Hematopoietic multipotent progenitor cell treated with erythropoietin and hydrocortisone succinate and interleukin-3 and kit ligand, for 8 days (in vitro differentiated cells): ENCODE results near the gene COBLL1.
"Not testable (repeated sequence)": the region's sequence is repeated elsewhere in the genome, so short reads cannot be mapped to it uniquely, and the experiment has no call there.

Experiments used
- DNase-seq: peaks from one replicate; pipeline ENCODE4 v3.0.0-alpha.2; 2015

Gene COBLL1

GRCh38 chr2:164747783-164748433, 93.7 kb downstream of the COBLL1 start:
- DNase-seq, result no peak

DNA sequence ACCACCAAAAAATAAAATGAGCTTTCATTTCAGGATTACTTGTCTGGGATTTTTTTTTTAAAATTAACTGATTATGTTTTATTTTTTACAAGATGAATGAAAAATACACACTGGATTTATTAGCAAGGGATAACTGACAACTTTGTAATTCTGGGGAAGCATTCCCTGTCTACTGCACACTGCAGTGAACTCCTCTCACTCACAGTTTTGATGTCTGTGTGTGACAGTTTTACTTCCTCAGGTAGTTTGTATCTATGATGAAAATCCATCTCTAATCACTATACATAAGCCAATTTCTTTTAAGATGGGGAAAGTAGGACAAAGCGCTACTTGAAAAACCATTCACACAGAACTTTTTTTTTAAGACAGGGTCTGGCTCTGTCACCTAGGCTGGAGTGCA, 94.5 kb downstream of the COBLL1 start:
- no peak for DNase-seq

GRCh38 chr2:164746713-164747112, 94.9 kb downstream of the COBLL1 start:
- DNase-seq, result no peak

- no peak for DNase-seq
These were observed 96.4 kb downstream of the COBLL1 start for GRCh38 chr2:164745012-164745797.

- no peak for DNase-seq
These were observed 98.8 kb downstream of the COBLL1 start for GRCh38 chr2:164742738-164743317.

DNA sequence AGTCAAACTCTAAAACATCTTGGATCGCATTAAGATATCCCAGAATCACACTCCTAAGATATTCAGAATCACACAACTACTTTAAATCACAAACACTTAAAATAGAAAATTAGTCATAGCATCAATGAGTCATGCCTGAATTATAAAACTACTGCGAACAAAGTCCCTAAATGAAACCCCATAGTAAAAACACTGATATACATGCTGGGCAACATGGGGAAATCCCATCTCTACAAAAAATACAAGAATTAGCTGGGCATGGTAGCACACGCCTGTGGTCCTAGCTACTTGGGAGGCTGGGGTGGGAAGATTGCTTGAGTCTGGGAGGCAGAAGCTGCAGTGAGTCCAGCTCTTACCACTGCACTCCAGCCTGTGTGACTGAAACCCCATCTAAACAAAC, 101.7 kb downstream of the COBLL1 start:
- no peak for DNase-seq

DNA sequence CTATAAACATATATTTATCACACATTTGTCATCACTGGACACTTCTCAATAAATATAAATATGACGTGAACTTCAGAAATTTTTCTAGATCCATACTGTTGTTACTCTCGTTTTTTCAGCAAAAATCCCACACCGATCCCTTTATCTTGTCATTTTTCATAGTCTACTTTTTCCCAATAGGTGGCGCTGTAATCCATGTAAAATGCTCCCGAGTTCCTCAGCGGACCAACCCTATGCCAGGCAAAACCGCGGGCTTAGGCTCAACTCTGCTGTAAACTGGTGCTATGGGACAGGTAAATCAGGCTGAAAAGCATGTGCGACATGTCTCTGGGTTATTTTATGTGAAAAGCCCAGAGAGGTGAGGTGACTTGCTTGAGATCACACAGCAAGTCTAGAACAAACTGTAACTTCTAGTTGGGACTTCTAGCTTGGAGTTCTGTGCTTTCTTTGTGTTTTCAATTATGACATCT, 104.0 kb downstream of the COBLL1 start:
- DNase-seq, result peak; percentile 81

GRCh38 chr2:164735309-164735919, 106.2 kb downstream of the COBLL1 start:
- DNase-seq, result no peak

DNA sequence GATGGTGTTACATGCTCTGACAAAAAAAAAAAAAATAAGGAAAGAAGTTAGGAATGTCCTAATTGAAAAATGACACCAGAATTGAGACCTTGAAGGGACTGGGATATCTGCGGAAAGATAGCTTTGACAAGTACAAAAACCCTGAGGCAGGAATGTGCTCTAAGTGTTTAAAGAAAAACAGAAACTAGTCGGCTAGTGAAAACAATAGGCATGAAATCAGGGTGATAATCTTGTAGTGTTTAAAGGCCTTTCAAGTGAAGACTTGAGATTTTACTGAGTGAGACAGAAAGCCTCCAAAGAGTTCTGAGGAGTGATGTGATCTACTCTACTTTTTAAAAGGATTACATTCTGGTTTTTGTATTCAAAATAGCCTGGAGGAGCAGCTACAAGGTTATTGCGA, 107.4 kb downstream of the COBLL1 start:
- no peak for DNase-seq

DNA sequence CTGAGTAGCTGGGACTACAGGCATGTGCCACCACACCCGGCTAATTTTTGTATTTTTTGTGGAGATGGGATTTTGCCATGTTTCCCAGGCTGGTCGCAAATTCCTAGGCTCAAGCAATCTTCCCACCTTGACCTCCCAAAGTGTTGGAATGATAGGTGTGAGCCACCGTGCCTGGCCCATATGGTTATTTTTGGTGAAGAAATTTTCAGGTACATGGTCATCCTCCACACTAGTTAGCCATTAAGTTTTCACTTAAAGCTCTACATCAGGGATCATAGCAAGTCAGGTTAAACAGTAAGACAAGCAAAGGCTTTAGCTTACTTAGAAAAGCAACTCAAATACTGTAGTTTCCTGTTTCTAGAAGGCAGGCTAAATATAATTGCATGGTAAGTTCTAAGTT, 116.1 kb downstream of the COBLL1 start:
- no peak for DNase-seq

DNA sequence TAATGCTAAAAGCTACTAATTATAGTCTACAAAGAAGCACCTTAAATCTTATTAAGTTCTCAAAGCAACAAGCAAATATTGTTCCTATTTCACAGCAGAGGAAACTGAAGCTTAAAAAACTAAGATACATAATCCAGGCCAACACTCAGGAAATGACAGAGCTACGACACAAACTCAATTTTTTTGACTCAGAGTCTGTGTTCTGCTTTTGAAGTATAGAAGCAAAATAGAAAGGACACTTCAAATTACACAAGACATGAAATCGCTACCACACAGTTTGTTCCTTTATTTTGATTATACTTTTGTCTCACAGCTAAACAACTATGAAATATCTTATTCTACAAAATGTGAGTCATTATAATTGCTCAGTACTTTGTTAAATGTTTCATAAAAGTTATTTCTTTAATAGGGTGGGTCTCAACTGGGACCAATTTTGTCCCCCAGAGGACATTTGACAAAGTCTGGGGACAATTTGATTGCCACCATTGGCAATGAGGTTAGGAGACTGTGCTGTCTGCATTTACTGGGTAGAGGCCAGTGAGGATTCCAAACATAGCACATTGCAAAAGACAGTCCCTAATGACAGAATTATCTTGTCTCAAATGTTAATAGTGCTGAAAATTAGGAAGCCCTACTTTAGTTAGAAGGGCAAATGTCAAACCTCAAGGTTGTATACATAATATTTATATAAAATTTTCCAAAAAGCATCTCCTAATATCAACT, 118.8 kb downstream of the COBLL1 start:
- no peak for DNase-seq

DNA sequence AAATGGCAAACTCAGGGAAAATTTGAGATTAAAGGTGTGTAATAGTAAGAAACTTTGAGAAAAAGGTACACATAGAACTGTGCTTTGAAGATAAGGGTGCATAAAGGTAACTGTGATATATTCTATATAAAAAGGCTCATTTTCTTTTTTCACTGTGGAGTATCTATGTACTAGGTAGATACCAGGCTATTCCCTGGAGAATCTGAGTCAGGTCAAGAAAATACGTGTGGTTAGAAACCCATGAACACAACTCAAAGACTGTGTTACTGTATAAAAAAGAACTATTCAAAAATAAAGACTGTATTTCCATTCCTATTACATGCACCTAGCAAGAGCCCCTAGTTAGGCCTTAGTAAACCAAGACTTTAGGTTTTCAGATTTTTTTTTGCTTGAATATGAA, 120.2 kb downstream of the COBLL1 start:
- DNase-seq, result no peak

DNA sequence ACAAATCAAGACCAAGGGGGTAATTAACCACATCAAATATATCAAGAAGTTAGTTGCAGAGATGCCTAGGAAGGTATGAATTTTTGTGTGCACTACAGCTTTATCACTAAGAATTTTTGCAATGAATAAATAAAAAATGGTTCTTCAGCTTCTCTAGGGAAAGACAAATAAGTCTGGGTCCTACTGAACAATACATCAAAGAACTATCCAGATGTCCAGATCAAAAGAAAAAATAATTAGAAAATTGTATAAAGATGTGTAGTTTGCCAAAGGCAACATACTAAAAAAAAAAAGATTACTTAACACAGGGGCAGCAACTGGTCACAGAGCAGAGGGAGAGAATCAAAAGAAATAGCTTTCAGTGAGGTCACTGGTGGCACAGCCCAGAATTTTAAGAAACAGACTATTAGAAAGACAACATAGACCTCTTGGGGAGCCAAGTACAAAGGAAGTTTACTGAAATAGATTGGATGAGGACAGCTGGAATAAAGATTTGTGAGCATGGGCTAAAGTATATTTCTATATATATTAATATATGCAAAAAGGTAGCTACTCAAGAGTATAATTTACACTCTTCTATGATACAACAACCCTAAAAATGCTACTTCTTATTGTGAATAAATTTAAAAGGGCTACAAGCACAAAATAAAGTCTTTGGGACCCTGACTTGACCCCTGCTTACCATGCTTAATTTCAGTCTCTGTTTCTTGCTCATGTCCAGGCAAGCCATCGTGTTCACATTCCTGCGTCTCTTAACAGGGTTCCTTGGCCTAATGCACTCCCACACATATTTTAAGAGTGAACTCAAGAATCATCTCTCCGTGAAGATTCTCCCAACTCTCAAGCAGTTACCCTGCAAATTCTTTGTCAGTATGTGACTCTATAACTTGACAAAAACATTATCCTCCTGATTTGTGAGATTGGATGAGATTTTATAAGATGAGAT, 121.4 kb downstream of the COBLL1 start:
- DNase-seq, result no peak

- DNase-seq, result peak; percentile 52
These were observed 124.4 kb downstream of the COBLL1 start for GRCh38 chr2:164717000-164717803.

DNA sequence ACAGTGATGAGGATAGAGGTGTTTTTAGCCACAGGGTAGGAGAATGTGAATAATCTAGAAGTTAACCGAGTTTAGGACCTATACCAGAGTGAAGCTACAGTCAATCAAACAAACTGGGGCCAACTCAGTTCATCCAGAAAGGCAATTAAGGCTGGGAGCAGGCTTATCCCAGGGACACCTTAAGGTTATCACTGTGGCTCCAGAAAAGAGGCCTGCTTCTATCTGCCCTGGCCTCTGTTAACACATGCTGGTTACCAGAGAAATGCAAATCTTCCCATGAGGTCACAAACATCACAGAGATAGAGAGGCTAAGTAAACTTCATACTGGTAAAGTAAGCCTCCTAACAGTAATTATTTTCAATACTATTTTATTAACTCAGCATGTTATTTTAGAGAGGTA, 127.2 kb downstream of the COBLL1 start:
- DNase-seq, result no peak

DNA sequence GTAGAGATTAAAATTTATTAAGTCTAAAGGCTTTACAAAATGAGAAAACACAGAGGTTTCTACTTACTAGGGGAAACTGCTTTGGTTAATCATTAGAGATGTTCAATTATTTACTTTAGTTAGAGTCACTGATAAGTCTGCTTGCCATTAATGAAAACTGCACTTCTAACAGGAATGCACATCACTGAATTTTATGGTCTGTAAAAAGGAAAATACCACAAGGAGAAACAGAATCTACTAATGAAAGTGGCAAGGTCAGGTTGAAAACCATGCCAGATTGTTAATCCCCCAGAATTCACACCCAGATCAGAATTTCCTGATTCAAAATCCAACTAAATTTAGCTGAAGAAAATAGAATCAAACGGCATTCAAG, 129.9 kb downstream of the COBLL1 start:
- no peak for DNase-seq

DNA sequence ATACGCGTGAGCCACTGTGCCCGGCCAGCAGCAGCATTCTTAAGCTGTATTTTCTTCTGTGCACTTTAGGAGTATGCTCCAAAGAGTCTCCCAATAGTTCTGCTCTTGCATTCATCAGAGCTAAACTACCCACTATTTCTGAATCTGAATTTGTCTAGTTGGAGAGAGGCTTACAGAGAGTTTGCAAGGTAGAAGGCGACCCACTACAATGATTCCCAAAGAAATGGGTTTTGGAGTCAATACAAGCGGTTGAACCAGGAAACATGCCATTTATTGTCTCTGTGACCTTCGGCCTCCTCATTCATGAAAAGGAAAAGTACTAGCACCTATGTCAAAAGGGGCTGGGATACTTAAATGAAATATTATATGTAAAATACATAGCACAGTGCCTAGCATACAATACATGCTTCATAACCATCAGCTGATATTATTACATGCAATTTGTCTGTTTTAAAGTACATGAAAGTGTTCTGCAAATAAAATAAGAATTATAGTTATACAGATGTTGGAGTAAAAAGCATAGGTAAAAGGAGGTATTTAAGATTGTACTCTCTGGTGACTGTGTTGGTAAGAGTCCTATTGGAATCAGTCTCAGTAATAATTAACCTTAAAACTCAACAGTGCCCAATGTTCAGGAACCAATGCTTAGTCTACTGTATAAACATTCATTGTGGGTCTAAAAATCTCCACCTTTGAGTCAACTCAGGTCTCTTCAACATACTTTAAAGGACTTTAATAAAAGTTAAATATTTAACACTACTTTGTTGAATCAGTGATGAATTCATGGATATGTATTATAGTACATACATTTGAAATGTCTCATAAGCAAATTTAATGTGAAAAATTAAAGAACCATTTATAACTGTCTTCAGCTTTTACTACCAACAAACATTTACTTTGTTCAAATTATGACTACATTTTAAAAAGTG, 130.5 kb downstream of the COBLL1 start:
- no peak for DNase-seq

DNA sequence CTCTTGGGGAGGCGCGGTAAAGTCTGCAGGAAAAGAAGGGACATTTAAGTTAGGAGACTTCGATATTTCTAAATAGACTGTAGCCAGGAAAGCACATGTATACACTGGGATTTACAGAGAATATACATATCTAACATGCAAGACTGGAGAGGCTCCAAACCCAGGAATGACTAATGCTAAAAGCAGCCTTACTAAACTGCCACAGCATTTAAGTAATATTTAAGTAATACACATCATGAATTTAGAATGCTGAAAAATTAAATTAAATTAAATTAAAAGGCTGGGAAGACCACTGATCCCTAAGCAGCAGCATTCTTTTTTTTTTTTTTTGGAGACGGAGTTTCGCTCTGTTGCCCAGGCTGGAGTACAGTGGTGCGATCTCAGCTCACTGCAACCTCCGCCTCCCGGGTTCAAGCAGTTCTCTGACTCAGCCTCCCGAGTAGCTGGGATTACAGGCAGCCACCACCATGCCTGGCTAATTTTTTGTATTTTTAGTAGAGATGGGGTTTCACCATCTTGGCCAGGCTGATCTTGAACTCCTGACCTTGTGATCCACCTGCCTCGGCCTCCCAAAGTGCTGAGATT, 131.3 kb downstream of the COBLL1 start:
- not testable (repeated sequence) for DNase-seq

DNA sequence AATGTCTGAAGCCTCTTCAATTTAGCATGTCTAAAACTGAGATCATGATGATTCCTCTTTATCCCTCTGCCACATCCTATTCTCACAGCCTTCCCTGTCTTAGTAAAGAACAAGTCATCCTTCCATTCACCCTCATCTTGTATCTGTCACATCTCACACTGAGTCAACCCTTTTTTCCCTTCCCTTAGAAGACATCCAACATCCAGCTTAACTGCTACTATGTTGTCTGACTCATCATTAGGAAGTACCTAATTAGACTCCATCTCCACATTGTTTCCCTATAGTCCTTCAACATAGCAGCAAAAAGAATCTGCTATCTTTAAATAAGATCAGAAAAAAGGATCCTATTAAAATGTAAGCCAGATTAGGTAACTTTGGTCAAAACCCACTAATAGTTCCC, 135.1 kb downstream of the COBLL1 start:
- no peak for DNase-seq
